ENCODE results near the gene ZNF398. TPM values are rescaled to one million over a fixed set of nuclear protein-coding genes. Genes with fewer than 3 reads are reported as not detected.

Gene ZNF398
- total RNA-seq, 4 donors from 2014 or later, result 16.8 to 24.4 (median 20.8) TPM

DNA sequence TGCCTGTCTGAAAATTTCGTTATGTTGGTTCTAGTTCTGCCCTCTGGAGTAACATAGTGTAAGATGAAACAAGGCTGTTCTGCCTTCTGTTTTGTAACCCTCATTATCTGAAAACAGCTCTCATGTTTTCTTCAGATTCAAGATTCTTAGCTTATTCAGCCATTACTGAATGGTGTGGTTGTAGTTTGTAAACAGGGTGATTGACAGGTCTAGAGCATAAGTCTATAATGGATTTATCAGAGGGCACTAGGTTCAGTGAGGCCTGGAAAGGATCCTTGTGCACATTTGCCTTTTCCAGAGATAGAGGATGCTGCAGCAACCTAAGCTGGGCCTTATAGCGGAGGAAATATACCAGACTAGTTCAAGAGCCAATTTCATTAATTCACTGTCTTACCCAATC lies 6.1 kb downstream of the ZNF398 start:
- Histone ChIP-seq H3K27me3 (no peaks in the 10 kb centered on the region), H3K4me3 (no peak overlapping the region), H3K4me1 (peaks cover 0 to 39% (median 3%) of the 10 kb centered on the region in 3 donors), H3K36me3 (peaks cover 0 to 44% of the 10 kb centered on the region in 2 donors), H3K27ac (no peak overlapping the region), H3K9me3 (no peaks in the 10 kb centered on the region)
- WGBS, 2 donors (ENCODE audit: low coverage in 1 of 2), result 96 to 100% methylated on average over 2 of the region's 2 CpGs
- ATAC-seq, result no peak
- TF ChIP-seq EP300 (IDR thresholded peaks at IDR 0.05), result no peak
- TF ChIP-seq, protein P1, sequence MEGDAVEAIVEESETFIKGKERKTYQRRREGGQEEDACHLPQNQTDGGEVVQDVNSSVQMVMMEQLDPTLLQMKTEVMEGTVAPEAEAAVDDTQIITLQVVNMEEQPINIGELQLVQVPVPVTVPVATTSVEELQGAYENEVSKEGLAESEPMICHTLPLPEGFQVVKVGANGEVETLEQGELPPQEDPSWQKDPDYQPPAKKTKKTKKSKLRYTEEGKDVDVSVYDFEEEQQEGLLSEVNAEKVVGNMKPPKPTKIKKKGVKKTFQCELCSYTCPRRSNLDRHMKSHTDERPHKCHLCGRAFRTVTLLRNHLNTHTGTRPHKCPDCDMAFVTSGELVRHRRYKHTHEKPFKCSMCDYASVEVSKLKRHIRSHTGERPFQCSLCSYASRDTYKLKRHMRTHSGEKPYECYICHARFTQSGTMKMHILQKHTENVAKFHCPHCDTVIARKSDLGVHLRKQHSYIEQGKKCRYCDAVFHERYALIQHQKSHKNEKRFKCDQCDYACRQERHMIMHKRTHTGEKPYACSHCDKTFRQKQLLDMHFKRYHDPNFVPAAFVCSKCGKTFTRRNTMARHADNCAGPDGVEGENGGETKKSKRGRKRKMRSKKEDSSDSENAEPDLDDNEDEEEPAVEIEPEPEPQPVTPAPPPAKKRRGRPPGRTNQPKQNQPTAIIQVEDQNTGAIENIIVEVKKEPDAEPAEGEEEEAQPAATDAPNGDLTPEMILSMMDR (IDR thresholded peaks at IDR 0.05), result no peak
- TF ChIP-seq POLR2AphosphoS5 (IDR thresholded peaks at IDR 0.05), result no peak
- no peak for TF ChIP-seq POLR2A (IDR thresholded peaks at IDR 0.05)

DNA sequence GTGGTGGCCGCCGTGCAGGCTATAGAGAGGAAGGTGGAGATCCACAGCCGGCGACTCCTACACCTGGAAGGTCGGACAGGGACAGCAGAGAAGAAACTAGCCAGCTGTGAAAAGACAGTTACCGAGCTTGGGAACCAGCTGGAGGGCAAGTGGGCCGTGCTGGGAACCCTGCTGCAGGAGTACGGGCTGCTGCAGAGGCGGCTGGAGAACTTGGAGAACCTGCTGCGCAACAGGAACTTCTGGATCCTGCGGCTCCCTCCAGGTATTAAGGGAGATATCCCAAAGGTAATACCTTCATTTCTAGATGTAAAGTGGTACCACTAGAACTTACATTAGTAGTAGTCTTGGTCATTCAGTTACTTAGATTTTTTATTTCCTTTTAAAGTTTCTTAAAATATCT lies 6.8 kb downstream of the ZNF398 start:
- ATAC-seq, result no peak
- Histone ChIP-seq H3K27me3 (no peaks in the 10 kb centered on the region), H3K4me3 (no peak overlapping the region), H3K36me3 (peaks cover 0 to 45% of the 10 kb centered on the region in 2 donors), H3K9me3 (no peaks in the 10 kb centered on the region), H3K4me1 (peaks cover 0 to 32% (median 0%) of the 10 kb centered on the region in 3 donors), H3K27ac (no peak overlapping the region)
- TF ChIP-seq, protein P1 (IDR thresholded peaks at IDR 0.05), result no peak
- TF ChIP-seq POLR2AphosphoS5 (IDR thresholded peaks at IDR 0.05) (no peak), EP300 (IDR thresholded peaks at IDR 0.05) (no peak), POLR2A (IDR thresholded peaks at IDR 0.05) (no peak)
- WGBS, 2 donors (ENCODE audit: low coverage in 1 of 2), result 85 to 95% methylated on average over 7 of the region's 11 CpGs

DNA sequence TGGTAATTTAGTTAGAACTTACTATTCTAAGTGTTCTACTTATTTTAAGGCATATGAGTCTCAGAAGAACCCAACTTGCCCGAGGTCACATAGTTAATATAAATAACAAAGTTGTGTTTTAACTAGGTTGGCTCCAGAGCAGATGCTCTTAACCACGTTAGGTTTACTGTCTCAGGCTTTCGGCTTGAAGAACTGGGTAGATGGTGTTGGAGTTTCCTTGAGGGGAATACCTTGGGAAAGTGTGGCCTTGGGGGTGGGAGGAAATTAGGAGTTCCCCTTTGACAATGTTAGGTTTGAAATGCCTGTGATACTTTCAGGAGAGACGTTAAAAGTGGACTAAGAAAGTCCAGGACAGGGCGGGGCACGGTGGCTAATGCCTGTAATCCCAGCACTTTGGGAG lies 9.6 kb downstream of the ZNF398 start:
- H3K27me3 ChIP-seq, result no peaks in the 10 kb centered on the region
- peaks cover 0 to 71% of the 10 kb centered on the region in 2 donors for H3K36me3 ChIP-seq
- peaks cover 0 to 12% (median 0%) of the 10 kb centered on the region in 3 donors for H3K4me1 ChIP-seq
- no peak overlapping the region for H3K27ac ChIP-seq
- no peaks in the 10 kb centered on the region for H3K9me3 ChIP-seq
- WGBS, 2 donors (ENCODE audit: low coverage in 1 of 2), result 95 to 96% methylated on average over 3 to 4 of the region's 6 CpGs
- ATAC-seq, result no peak
- TF ChIP-seq POLR2A (IDR thresholded peaks at IDR 0.05) (no peak), EP300 (IDR thresholded peaks at IDR 0.05) (no peak), POLR2AphosphoS5 (IDR thresholded peaks at IDR 0.05) (no peak)
- TF ChIP-seq, protein P1 (IDR thresholded peaks at IDR 0.05), result no peak
- no peak overlapping the region for H3K4me3 ChIP-seq

DNA sequence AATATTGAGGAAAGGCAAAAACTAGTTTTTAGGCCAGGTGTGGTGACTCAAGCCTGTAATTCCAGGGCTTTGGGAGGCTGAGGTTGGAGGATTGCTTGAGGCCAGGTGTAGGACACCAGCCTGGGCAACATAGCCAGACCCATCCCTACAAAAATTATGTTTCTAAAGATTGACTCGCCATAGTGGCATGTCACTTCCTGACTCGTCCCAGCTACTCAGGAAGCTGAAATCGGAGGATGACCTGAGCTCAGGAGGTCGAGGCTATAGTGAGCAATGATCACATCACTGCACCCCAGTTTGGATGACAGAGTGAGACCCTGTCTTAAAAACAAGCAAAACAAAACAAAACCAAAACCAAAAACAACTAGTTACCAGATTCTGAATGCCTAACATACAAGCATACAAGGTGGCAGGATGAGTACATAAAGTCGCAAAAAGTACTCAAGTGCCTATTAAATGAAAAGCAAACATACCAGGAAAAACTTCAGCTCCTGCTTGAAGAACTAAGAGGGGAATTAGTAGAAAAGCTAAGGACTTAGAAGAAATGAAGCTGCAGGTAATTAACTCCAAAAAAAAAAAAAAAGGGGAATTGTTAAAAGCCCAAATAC lies 14.1 kb downstream of the ZNF398 start:
- H3K9me3 ChIP-seq, result no peaks in the 10 kb centered on the region
- ATAC-seq, result no peak
- 80 to 86% methylated on average over 5 of the region's 5 CpGs for WGBS, 2 donors (ENCODE audit: low coverage in 1 of 2)
- H3K27me3 ChIP-seq, result no peaks in the 10 kb centered on the region
- no peaks in the 10 kb centered on the region for H3K4me1 ChIP-seq
- peaks cover 0 to 90% of the 10 kb centered on the region in 2 donors for H3K36me3 ChIP-seq
- H3K27ac ChIP-seq, result no peak overlapping the region
- TF ChIP-seq, protein P1 (IDR thresholded peaks at IDR 0.05), result no peak
- TF ChIP-seq POLR2A (IDR thresholded peaks at IDR 0.05) (no peak), EP300 (IDR thresholded peaks at IDR 0.05) (no peak), POLR2AphosphoS5 (IDR thresholded peaks at IDR 0.05) (no peak)
- no peak overlapping the region for H3K4me3 ChIP-seq

DNA sequence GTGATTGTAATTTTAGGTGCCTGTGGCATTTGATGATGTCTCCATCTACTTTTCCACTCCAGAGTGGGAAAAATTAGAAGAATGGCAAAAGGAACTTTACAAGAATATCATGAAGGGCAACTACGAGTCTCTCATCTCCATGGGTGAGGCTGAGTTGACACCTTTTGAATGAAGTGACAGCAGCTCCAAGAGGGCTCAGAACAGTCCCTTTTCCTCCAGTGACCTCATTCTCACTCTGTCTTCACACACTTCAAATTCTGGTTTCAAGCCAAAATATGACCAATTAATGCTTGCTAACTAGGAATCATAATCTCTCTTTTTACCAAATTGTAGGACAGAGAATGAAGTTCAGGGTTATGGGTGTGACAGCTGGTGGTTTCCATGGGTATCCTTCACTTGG lies 18.9 kb downstream of the ZNF398 start:
- ATAC-seq, result no peak
- Histone ChIP-seq H3K27me3 (no peaks in the 10 kb centered on the region), H3K4me3 (no peak overlapping the region), H3K27ac (no peak overlapping the region), H3K4me1 (no peaks in the 10 kb centered on the region), H3K36me3 (peaks cover 3 to 98% of the 10 kb centered on the region in 2 donors), H3K9me3 (no peaks in the 10 kb centered on the region)
- TF ChIP-seq POLR2AphosphoS5 (IDR thresholded peaks at IDR 0.05) (no peak), POLR2A (IDR thresholded peaks at IDR 0.05) (no peak), EP300 (IDR thresholded peaks at IDR 0.05) (no peak)
- TF ChIP-seq, protein P1 (IDR thresholded peaks at IDR 0.05), result no peak
- 67 to 77% methylated on average over 1 of the region's 1 CpG for whole genome bisulfite sequencing, 2 donors (ENCODE audit: low coverage in 1 of 2)

Data from gastroesophageal sphincter (tissue), 4 donors.